Embryonic facial prominence (tissue), 1 donor: Measurements from ENCODE around the gene POTED.
"Not testable (repeated sequence)": the region's sequence is repeated elsewhere in the genome, so short reads cannot be mapped to it uniquely, and the experiment has no call there.

Source experiments
- DNase-seq: peaks from one replicate; pipeline ENCODE4 v3.0.0-alpha.2; 2016; ENCODE audit errors: extremely low spot score

POTED gene

GRCh38 chr21:13609477-13609876 is at the start of gene POTED:
TSS of gene POTED (plus strand) at chr21:13609777. CDS start at chr21:13610229, 452 bp downstream.
- DNase-seq, result not testable (repeated sequence)

GRCh38 chr21:13650101-13650500 is 40.5 kb downstream of the POTED start:
- not testable (repeated sequence) for DNase-seq

GRCh38 chr21:13651746-13652145 is 42.2 kb downstream of the POTED start:
- not testable (repeated sequence) for DNase-seq
